Measurements from ENCODE around the gene HMGB4.

Gene HMGB4

GRCh38 chr1:33899746-33900145 lies 35.9 kb downstream of the HMGB4 start:
- no peak for DNase-seq

- no peak for DNase-seq
These were observed 38.8 kb downstream of the HMGB4 start for GRCh38 chr1:33902486-33903209.

- DNase-seq, result no peak
These were observed 39.3 kb downstream of the HMGB4 start for GRCh38 chr1:33903210-33903589.

- DNase-seq, result no peak
These were observed 41.4 kb downstream of the HMGB4 start for GRCh38 chr1:33905241-33905640.

- no peak for DNase-seq
These were observed 42.3 kb downstream of the HMGB4 start for GRCh38 chr1:33906156-33906555.

DNA sequence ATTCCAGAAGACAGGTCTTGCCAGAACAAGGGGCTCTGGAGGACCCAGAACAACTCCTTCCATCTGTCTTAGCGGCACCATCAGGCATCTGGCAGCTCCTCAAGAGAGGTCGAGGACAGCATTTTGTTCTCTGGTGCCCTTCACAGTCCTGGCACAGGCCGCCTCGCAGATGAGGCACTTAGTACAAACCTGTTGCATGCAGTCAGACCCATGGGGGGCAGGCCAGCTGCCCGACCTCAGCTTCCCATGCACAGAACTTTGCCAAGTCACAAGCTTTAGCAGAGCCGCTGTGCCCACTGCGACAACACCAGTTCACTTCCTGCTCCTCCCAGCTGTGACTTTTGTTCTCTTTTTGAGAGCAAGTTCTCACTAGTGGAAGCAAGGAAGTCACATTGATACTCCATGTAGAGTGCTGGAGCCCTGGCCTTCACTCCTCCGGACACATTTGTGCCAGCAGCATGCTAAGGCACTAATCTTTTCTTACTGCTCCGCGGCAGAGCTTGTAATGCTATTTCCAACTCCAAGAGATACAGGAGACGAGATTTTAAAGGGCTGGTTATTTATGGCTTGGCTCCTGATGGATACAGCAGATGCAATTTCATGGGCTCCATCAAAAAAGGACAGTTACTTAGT lies 44.6 kb downstream of the HMGB4 start:
- no peak for DNase-seq
